Effector memory CD4-positive, alpha-beta T cell (primary cell): ENCODE data around the gene COL23A1.
"Not testable (repeated sequence)": the region's sequence is repeated elsewhere in the genome, so short reads cannot be mapped to it uniquely, and the experiment has no call there.

Experiments
- DNase-seq, 3 donors: peaks; one replicate each; pipeline ENCODE4 v3.0.0-alpha.2; 2020
- H3K27ac ChIP-seq: 2 replicates; pipeline ENCODE4 v1.7.0; 2013; ENCODE audit warnings: mild to moderate bottlenecking, low read length, moderate library complexity; ENCODE audit not compliant: insufficient read depth, poor library complexity, severe bottlenecking
- H3K27me3 ChIP-seq: replicated peaks from 2 replicates; pipeline ENCODE4 v1.7.0; 2013; ENCODE audit warnings: mild to moderate bottlenecking, low read length; ENCODE audit not compliant: insufficient read depth, control insufficient read depth, poor library complexity, severe bottlenecking
- H3K36me3 ChIP-seq: 2 replicates; pipeline ENCODE4 v1.7.0; 2013; ENCODE audit warnings: mild to moderate bottlenecking, low read length, moderate library complexity; ENCODE audit not compliant: control insufficient read depth, insufficient read depth
- H3K4me1 ChIP-seq: 2 replicates; pipeline ENCODE4 v1.7.0; 2013; ENCODE audit warnings: low read length, mild to moderate bottlenecking; ENCODE audit not compliant: control insufficient read depth, insufficient read depth, poor library complexity, severe bottlenecking
- H3K4me3 ChIP-seq: 2 replicates; pipeline ENCODE4 v1.7.0; 2013; ENCODE audit warnings: low read length, low read depth, mild to moderate bottlenecking; ENCODE audit not compliant: insufficient read depth, poor library complexity, severe bottlenecking
- H3K9me3 ChIP-seq: 2 replicates; pipeline ENCODE4 v1.7.0; 2013; ENCODE audit warnings: mild to moderate bottlenecking, low read length, moderate library complexity; ENCODE audit not compliant: control insufficient read depth

Gene COL23A1

DNA sequence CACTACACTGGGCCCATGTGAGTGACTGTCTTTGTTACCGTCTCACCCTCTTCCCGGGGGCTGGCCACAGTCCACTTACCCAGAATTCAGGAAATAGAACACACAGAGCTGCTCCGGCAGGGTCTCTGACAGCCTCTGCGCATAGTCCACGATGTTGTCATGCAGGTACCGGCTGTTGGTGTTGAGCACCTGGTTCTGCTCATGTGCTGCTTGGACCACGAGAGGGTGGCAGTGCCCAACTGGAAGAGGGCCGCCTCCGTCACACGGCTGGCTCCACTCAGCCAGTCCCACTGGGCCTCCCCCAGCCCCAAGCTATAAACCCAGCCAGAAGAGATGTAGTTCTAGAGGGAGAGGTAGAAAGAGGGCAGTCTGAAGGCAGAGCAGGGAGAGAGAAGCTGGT, 360.3 kb downstream of the COL23A1 start:
- peaks cover 33% of the 10 kb centered on the region for H3K4me1 ChIP-seq
- H3K36me3 ChIP-seq: peaks cover 27% of the 10 kb centered on the region
- H3K27me3 ChIP-seq: no peaks in the 10 kb centered on the region
- no peak overlapping the region for H3K4me3 ChIP-seq
- no peaks in the 10 kb centered on the region for H3K9me3 ChIP-seq
- no peak for DNase-seq
- H3K27ac ChIP-seq: no peak overlapping the region

DNA sequence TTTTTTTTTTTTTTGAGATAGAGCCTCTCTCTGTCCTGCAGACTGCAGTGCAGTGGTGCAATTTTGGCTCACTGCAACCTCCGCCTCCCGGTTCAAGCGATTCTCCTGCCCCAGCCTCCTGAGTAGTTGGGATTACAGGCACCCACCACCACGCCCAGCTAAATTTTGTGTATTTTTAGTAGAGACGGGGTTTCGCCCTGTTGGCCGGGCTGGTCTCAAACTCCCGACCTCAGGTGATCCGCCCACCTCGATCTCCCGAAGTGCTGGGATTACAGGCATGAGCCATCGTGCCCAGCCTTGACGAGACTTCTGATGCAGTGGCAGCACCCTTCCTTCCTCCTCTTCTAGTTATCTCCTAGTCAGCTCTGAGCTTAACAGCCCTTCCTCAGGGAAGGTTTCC, 361.1 kb downstream of the COL23A1 start:
- not testable (repeated sequence) for H3K27ac ChIP-seq, H3K9me3 ChIP-seq, H3K4me3 ChIP-seq, H3K27me3 ChIP-seq, DNase-seq
- peaks cover 33% of the 10 kb centered on the region for H3K4me1 ChIP-seq
- peaks cover 28% of the 10 kb centered on the region for H3K36me3 ChIP-seq

DNA sequence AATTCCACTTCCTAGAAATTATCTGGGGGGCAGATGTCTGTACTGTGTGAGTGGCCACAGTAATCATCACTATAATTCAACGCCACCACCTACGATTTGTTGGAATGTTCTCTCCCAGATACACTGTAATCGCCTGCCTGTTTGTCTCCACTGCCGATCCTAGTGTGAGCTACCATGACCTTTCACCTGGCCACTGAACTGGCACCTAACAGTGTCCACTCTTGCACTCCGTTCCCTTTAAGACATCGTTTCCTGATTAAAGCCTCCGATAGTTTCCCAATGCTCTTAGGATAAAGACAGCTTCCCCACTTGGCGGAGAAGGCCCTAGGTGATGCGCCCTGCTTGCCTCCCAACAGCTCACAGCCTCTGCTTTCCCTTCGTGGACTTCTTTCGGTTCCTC, 361.6 kb downstream of the COL23A1 start:
- no peak overlapping the region for H3K4me3 ChIP-seq
- no peaks in the 10 kb centered on the region for H3K27me3 ChIP-seq
- H3K4me1 ChIP-seq: peaks cover 33% of the 10 kb centered on the region
- H3K27ac ChIP-seq: no peak overlapping the region
- H3K36me3 ChIP-seq: peaks cover 28% of the 10 kb centered on the region
- no peaks in the 10 kb centered on the region for H3K9me3 ChIP-seq
- no peak for DNase-seq

DNA sequence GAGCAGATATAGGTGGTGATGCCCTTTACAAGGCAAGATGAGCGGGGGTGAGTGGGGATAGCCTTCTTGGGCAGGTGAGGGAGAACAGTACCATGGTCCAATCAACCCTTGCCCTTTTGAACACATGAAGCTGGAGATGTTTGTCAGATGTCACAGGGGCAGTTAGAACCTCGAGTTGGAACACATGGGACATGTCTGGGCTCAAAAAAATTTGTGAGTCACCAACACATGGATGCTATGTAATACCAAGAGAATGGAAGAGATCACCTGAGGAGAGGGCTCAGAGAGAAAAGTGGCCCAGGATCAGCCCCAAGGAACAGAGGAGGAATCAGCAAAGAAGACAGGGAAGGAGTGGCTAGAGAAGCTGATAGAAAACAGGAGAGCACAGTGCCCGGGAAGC, 362.3 kb downstream of the COL23A1 start:
- no peaks in the 10 kb centered on the region for H3K9me3 ChIP-seq
- no peaks in the 10 kb centered on the region for H3K27me3 ChIP-seq
- H3K4me1 ChIP-seq: peaks cover 30% of the 10 kb centered on the region
- H3K36me3 ChIP-seq: peaks cover 28% of the 10 kb centered on the region
- no peak overlapping the region for H3K27ac ChIP-seq
- H3K4me3 ChIP-seq: no peak overlapping the region
- DNase-seq: no peak

DNA sequence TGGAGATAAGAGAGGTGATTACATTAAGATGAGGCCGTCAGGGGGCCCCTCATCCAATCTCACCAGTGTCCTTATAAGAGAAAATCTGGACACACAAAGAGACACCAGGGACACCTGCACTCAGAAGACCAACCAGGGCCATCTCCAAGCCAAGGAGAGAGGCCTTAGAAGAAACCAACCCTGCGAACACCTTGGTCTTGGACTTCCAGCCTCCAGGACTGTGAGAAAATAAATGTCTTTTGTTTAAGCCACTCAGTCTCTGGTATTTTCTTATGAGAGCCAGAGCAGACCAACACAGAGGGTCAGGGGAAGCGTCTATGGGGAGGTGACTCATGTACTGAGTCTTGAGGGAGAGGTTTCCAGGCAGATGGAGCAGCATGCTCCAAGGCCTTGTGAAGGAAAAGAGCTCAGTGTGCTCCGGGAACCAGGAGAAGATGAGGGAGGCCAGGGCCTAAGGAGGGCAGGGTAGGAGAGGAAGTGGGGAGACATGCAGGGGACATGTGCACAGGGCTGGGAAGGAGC, 363.0 kb downstream of the COL23A1 start:
- Histone ChIP-seq H3K27ac (no peak overlapping the region), H3K27me3 (no peaks in the 10 kb centered on the region), H3K9me3 (no peaks in the 10 kb centered on the region), H3K4me1 (peaks cover 25% of the 10 kb centered on the region), H3K36me3 (peaks cover 28% of the 10 kb centered on the region), H3K4me3 (no peak overlapping the region)
- DNase-seq: no peak

DNA sequence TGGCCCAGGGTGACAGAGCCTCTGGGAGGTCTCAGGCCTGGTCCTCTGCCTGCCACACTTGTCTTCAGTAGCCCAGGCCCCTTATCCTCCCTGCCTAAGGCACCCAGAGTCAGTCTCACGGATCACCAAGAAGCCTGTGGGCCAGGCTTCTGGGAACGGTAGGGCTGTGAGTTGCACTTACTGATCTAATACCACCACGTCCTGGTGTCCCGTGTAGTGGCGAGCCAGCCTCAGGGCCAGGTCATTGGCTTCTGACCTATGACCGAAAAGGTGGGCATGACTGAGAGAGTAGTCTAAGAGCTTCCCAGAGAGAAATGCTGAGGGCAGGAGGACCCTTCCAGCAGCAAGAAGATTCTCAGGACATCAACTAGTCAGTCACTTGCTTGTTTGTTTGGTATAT, 365.0 kb downstream of the COL23A1 start:
- Histone ChIP-seq H3K27ac (no peak overlapping the region), H3K36me3 (peaks cover 28% of the 10 kb centered on the region), H3K4me3 (no peak overlapping the region), H3K9me3 (no peaks in the 10 kb centered on the region), H3K27me3 (no peaks in the 10 kb centered on the region), H3K4me1 (peaks cover 6% of the 10 kb centered on the region)
- DNase-seq: no peak

DNA sequence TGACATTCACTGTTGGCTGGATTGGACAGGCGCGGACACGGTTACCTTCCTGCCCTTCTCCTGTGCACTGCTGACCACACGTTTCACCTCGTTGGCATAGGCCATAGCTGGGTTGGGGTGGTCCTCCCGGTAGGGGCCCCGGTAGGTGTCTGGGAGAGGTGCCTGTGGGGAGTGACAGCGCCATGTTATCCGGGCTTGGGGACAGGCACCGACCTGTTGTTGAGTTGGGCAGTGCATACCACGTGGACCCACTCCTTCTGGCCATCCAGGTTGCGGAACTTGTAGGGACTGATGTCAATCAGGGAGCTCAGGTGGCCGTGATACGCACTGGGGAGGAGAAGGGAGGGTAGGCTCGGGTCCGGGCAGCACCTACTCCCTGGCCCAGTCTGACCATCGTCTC, 365.8 kb downstream of the COL23A1 start:
- Histone ChIP-seq H3K9me3 (no peaks in the 10 kb centered on the region), H3K4me1 (no peaks in the 10 kb centered on the region), H3K27ac (no peak overlapping the region), H3K27me3 (no peaks in the 10 kb centered on the region), H3K4me3 (no peak overlapping the region), H3K36me3 (peaks cover 21% of the 10 kb centered on the region)
- DNase-seq: no peak

DNA sequence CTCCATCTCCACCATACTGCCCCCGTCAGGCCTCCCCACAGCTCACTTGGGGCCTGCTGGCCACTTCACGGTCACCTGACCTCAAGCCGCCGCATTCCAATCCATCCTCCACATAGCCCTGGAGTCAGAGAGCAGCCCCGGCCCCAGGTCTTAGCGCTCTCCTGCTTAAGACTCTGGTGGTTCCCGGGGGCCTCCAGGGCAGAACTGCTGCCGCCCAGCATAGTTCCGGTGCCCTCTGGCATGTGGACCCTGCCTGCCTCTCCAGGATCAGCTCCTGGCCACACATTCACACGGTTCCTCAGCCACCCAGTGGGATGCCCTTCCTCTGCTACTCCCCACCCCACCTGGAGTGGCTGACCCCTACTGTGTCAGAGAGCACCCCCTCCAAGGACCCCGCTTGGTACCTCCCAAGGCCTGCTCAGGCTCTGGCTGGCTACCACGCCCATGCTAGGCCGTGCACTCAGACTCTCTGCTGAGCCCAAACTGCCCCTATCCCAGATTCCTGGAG, 366.3 kb downstream of the COL23A1 start:
- H3K36me3 ChIP-seq: peaks cover 20% of the 10 kb centered on the region
- no peak overlapping the region for H3K27ac ChIP-seq
- H3K4me1 ChIP-seq: no peaks in the 10 kb centered on the region
- H3K9me3 ChIP-seq: no peaks in the 10 kb centered on the region
- DNase-seq: no peak
- H3K4me3 ChIP-seq: no peak overlapping the region
- no peaks in the 10 kb centered on the region for H3K27me3 ChIP-seq

DNA sequence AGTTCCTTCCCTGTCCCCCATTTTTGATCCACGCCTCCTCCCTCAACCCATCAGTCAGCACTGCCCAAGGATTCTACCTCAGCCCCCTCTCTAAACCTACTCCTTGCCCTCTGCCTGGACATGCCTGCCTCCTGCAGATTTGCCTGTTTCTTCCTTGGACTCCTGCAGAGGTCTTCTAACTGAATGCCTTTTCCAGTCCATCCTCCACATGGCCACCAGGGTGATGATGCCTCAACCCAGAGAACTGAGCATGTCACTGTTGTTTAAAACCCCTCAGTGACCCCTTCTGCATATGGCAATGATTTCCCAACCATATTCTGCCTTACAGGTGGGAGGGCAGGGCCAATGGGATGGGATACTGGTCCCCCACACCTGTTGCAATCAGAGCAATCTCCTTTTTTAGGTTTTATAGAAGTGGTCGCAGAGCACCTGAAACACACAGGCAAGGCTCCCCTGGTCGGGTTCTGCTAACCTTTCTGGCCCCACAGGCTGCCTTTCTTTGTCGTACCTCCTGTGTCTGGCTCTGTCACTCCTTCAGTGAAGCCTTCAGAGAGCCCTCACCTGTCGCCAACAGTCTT, 366.9 kb downstream of the COL23A1 start:
- Histone ChIP-seq H3K36me3 (peaks cover 20% of the 10 kb centered on the region), H3K9me3 (no peaks in the 10 kb centered on the region), H3K27me3 (no peaks in the 10 kb centered on the region), H3K27ac (no peak overlapping the region), H3K4me1 (no peaks in the 10 kb centered on the region), H3K4me3 (no peak overlapping the region)
- no peak for DNase-seq

DNA sequence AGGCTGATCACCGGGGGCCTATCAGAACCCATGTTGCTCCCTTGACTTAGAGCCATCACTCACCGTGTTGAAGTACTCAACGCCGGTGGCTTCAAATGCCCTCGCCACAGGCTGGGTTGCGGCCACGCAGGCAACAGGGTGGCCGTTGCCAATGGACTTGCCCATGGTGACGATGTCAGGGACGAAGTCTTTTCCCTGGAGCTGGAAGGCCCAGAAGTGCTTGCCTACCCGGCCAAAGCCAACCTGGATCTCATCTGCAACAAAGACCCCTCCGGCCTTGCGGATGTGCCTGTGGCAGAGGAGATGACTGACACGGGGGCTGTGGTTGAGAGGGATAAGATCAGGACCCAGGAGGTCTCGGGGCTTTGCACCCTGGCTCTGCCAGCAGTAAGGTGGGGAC, 367.9 kb downstream of the COL23A1 start:
- Histone ChIP-seq H3K4me1 (no peaks in the 10 kb centered on the region), H3K27me3 (no peaks in the 10 kb centered on the region), H3K27ac (no peak overlapping the region), H3K9me3 (no peaks in the 10 kb centered on the region), H3K4me3 (no peak overlapping the region), H3K36me3 (peaks cover 12% of the 10 kb centered on the region)
- DNase-seq: no peak
